Epithelial cell of esophagus (primary cell): ENCODE measurements around the gene CPLANE2.
"Not testable (repeated sequence)": the region's sequence is repeated elsewhere in the genome, so short reads cannot be mapped to it uniquely, and the experiment has no call there.

Experiments
- DNase-seq: peaks from one replicate; pipeline ENCODE4 v3.0.0; 2010; ENCODE audit warnings: low read depth
- H3K4me3 ChIP-seq: 2 replicates; pipeline ENCODE4 v1.5.1; 2011; ENCODE audit warnings: mild to moderate bottlenecking, low read length, control low read depth
- CTCF ChIP-seq: IDR thresholded peaks from 2 replicates; pipeline ENCODE4 v1.5.1; 2011; ENCODE audit warnings: low read depth, mild to moderate bottlenecking, low read length, control low read depth, inconsistent platforms; ENCODE audit not compliant: insufficient read depth; ENCODE audit errors: missing control alignments

CPLANE2 gene

GRCh38 chr1:16267690-16268180 lies 30.8 kb upstream of the CPLANE2 start:
- H3K4me3 ChIP-seq, result no peak overlapping the region
- DNase-seq, result no peak
- TF ChIP-seq CTCF, result no peak

GRCh38 chr1:16266411-16267118 lies 29.6 kb upstream of the CPLANE2 start:
- no peak for DNase-seq
- no peak overlapping the region for H3K4me3 ChIP-seq
- TF ChIP-seq CTCF, result no peak

GRCh38 chr1:16262067-16262466 lies 25.1 kb upstream of the CPLANE2 start:
- H3K4me3 ChIP-seq, result no peak overlapping the region
- DNase-seq, result no peak
- TF ChIP-seq CTCF, result no peak

GRCh38 chr1:16260814-16261213 lies 23.8 kb upstream of the CPLANE2 start:
- no peak for DNase-seq
- no peak for TF ChIP-seq CTCF

GRCh38 chr1:16258591-16259135 lies 21.7 kb upstream of the CPLANE2 start:
- H3K4me3 ChIP-seq, result no peak overlapping the region
- no peak for TF ChIP-seq CTCF
- DNase-seq, result no peak

More at GRCh38 chr1:16260814-16261213, 23.8 kb upstream of the CPLANE2 start:
- no peak overlapping the region for H3K4me3 ChIP-seq

- H3K4me3 ChIP-seq, result no peak overlapping the region
- TF ChIP-seq CTCF, result no peak
- no peak for DNase-seq
Measured at GRCh38 chr1:16257968-16258367, 21.0 kb upstream of the CPLANE2 start.

GRCh38 chr1:16257556-16257955 lies 20.6 kb upstream of the CPLANE2 start:
- not testable (repeated sequence) for H3K4me3 ChIP-seq, DNase-seq
